HCT116 (cell line): ENCODE measurements around the gene PRELP.

Source experiments
- ATF3 ChIP-seq: IDR thresholded peaks from 2 replicates; pipeline ENCODE4 v1.6.1; 2012
- CBX3 ChIP-seq: IDR thresholded peaks from 2 replicates; pipeline ENCODE4 v1.6.1; 2012; ENCODE audit warnings: low read depth
- CEBPB ChIP-seq: IDR thresholded peaks from 2 replicates; pipeline ENCODE4 v1.6.1; 2012; ENCODE audit warnings: low read depth
- CTCF ChIP-seq, 3 experiments: fragments of 200-600 bp in 1 of 3; sonication (generic) in 1 of 3; IDR thresholded peaks in 2 of 3; conservative IDR thresholded peaks in 1 of 3; 2 replicates each; pipeline ENCODE4 v1.5.1; 2012 to 2017; ENCODE audit warnings: low read depth in 2 of 3, low read length in 2 of 3, antibody characterized with exemption in 1 of 3, borderline replicate concordance in 1 of 3, control low read depth in 1 of 3, mild to moderate bottlenecking in 1 of 3, mixed read lengths in 1 of 3, mixed run types in 1 of 3, moderate library complexity in 1 of 3; ENCODE audit not compliant: insufficient read depth in 1 of 3
- EZH2 ChIP-seq: fragments of 200-600 bp; sonication (generic); IDR thresholded peaks from 2 replicates; pipeline ENCODE4 v1.6.1; 2017; ENCODE audit warnings: antibody characterized with exemption, mixed run types
- MAX ChIP-seq: IDR thresholded peaks from 2 replicates; pipeline ENCODE4 v1.6.1; 2012
- POLR2A ChIP-seq: IDR thresholded peaks from 2 replicates; pipeline ENCODE4 v1.7.0; 2011; ENCODE audit warnings: borderline replicate concordance; ENCODE audit not compliant: insufficient read depth, insufficient read length; ENCODE audit errors: extremely low read depth
- POLR2AphosphoS5 ChIP-seq: IDR thresholded peaks from 2 replicates; pipeline ENCODE4 v1.6.1; 2011; ENCODE audit warnings: mild to moderate bottlenecking, low read depth, low read length, moderate library complexity
- RAD21 ChIP-seq: IDR thresholded peaks from 2 replicates; pipeline ENCODE4 v1.6.1; 2012; ENCODE audit warnings: low read depth, mild to moderate bottlenecking
- REST ChIP-seq: IDR thresholded peaks from 2 replicates; pipeline ENCODE4 v1.6.1; 2012; ENCODE audit warnings: low read depth
- SIN3A ChIP-seq: IDR thresholded peaks from 2 replicates; pipeline ENCODE4 v1.6.1; 2012; ENCODE audit warnings: low read depth
- SRF ChIP-seq: IDR thresholded peaks from 2 replicates; pipeline ENCODE4 v1.6.1; 2012; ENCODE audit warnings: low read depth
- TCF7L2 ChIP-seq: IDR thresholded peaks from 2 replicates; pipeline ENCODE4 v1.7.0; 2011; ENCODE audit warnings: borderline replicate concordance, inconsistent platforms; ENCODE audit not compliant: insufficient read depth, insufficient read length; ENCODE audit errors: extremely low read depth
- YY1 ChIP-seq: IDR thresholded peaks from 2 replicates; pipeline ENCODE4 v1.6.1; 2011; ENCODE audit warnings: low read length, low read depth, moderate library complexity, mild to moderate bottlenecking; ENCODE audit not compliant: insufficient replicate concordance; ENCODE audit errors: extremely low read depth

GRCh38 chr1:203435615-203436014, 40.0 kb upstream of the PRELP start:
- TF ChIP-seq CTCF (IDR thresholded peaks at IDR 0.05 in 2 of 3, conservative IDR thresholded peaks at IDR 0.05 in 1 of 3; ENCODE audit: borderline replicate concordance in 1 of 3, insufficient read depth in 1 of 3, low read depth in 2 of 3, low read length in 2 of 3), result no peak
- no peak for TF ChIP-seq POLR2AphosphoS5
- no peak for TF ChIP-seq POLR2A
- TF ChIP-seq YY1, result no peak
- no peak for TF ChIP-seq SIN3A
- no peak for TF ChIP-seq SRF
- TF ChIP-seq REST, result no peak
- TF ChIP-seq EZH2, result no peak
- no peak for TF ChIP-seq RAD21
- TF ChIP-seq ATF3, result no peak
- TF ChIP-seq CEBPB, result no peak
- no peak for TF ChIP-seq TCF7L2
- TF ChIP-seq MAX, result no peak
- TF ChIP-seq CBX3, result no peak
